ENCODE data around the gene ENPP7.

Gene ENPP7

DNA sequence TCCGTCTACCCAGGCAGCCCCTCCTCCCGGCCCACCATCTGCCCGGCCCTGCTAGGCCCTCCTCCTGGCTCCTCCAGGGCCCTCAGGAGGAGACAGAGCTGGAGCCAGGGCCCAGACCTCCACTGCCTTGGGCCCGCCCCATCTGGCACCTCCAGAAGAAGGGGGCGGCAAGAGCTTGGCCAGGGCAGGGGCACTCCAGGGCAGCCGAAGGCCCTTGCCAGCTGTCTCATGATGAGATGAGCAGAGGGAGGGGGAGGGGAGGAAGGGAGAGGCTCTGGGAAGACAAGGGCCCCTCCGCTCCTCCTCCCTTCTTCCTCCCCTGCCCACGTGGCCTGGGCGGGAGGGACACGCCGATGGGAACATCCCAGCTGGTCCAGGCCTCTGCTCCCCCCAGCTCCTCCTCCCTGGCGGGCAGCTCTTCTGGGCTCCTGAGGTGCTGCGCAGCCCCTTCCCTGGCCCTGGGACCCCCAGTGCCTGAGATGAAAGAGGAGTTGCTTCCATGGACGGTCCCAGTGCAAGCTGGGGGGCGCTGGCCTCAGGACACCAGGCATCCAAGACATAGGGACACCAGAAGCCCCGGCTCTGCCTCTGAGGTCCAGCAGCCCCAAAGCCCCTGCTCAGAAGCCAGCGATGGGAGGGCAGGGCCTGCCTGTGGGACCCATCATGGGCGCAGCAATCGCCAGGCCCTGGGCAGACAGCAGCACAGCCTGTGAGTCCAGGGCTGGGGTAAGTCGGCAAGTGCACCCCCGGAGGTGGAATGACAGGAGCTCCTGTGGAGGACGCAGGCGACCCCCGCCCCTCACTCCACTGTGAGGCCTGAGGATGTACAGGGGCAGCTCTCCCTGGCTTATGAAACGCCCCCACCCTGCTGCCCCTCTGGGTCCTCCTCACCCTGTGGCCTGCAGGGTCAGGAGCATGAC, 23.6 kb upstream of the ENPP7 start:
- H3K4me3 ChIP-seq (ENCODE audit: low read depth, low read length): no peak overlapping the region
- DNase-seq (ENCODE audit: low read depth): no peak
- TF ChIP-seq MYC (IDR thresholded peaks at IDR 0.05; ENCODE audit: low read depth, low read length) (no peak), POLR2A (IDR thresholded peaks at IDR 0.05; ENCODE audit: extremely low read depth, insufficient read length) (no peak)

DNA sequence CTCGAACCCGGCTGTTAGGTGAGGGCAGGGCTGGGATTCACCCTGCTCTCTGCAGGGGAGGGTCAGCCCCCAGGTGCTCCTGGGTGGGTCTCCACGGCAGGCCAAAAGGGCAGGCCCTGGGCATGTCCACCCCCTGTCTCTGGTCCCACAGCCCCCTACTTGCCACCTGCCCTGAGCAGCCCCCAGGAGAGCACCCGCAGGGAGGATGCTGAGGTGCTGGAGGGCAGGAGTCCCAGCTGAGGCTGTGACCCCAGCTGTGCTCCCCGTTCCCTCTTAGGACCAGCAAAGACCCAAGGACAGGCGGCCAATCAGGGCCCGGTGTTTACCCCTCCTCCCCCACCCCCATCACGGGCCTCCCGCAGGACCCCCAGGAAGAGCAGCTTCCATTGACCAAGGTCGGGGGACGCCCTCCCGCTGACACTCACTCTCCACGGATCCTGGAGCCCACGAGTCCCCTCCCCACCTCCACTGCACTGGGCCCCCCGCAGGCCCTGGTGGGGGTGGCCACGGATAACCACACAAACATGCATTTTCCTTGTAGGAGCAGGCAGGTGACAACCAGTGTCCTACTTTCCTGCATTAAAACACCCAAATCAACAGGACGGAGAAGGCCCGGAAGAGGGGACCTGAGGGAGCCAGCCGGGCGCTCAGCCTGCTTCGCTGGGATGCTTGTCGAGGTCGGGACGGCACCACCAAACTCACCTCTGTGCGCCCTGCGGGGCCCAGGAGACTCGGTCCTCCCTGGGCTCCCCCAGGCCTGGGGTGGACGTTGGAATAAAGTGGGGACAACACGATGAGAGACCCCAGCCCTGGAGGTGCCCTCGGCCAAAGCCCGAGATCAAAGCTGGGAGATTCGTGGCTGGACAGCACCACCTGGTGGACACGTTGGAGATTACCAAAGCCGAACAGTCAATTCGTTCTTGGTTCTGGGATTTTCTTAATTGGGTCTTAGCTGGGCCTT, 22.5 kb upstream of the ENPP7 start:
- DNase-seq (ENCODE audit: low read depth): peak; percentile 51
- TF ChIP-seq, protein P1, sequence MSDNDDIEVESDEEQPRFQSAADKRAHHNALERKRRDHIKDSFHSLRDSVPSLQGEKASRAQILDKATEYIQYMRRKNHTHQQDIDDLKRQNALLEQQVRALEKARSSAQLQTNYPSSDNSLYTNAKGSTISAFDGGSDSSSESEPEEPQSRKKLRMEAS (IDR thresholded peaks at IDR 0.05; ENCODE audit: low read depth, low read length): no peak
- TF ChIP-seq, protein P2, sequence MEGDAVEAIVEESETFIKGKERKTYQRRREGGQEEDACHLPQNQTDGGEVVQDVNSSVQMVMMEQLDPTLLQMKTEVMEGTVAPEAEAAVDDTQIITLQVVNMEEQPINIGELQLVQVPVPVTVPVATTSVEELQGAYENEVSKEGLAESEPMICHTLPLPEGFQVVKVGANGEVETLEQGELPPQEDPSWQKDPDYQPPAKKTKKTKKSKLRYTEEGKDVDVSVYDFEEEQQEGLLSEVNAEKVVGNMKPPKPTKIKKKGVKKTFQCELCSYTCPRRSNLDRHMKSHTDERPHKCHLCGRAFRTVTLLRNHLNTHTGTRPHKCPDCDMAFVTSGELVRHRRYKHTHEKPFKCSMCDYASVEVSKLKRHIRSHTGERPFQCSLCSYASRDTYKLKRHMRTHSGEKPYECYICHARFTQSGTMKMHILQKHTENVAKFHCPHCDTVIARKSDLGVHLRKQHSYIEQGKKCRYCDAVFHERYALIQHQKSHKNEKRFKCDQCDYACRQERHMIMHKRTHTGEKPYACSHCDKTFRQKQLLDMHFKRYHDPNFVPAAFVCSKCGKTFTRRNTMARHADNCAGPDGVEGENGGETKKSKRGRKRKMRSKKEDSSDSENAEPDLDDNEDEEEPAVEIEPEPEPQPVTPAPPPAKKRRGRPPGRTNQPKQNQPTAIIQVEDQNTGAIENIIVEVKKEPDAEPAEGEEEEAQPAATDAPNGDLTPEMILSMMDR (IDR thresholded peaks at IDR 0.05; ENCODE audit: low read depth, low read length): peak; percentile 51
- no peak overlapping the region for H3K4me3 ChIP-seq (ENCODE audit: low read depth, low read length)

DNA sequence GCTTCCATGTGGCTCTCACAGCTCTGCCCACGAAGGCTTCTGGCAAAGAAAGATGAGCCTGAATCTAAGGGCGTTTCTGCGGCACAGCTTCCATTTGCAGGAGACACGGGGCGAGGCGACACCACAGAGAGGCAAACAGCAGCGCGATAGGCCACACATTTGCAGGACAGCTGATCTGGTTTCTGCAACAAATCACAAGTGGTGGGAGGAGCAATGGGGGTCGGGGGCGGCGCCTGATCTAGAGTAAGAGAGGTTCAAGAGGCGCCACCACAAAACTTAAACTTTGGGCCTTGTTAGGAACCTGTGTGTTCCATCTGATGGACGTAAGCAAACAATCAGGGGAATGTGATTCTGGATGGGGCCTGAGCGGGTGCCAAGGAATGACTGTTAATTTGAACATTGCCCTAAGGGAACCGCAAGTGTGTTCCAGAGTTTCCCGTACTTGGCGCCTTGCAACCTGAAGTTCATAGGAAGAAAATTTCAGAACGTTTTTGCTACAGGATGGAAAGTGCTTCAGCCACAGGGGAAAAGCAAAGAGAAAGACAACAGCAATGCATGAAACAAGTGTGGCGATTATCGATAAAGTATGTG, 18.9 kb upstream of the ENPP7 start:
- H3K4me3 ChIP-seq (ENCODE audit: low read depth, low read length): no peak overlapping the region
- TF ChIP-seq, protein P2 (IDR thresholded peaks at IDR 0.05; ENCODE audit: low read depth, low read length): no peak
- TF ChIP-seq MYC (IDR thresholded peaks at IDR 0.05; ENCODE audit: low read depth, low read length): no peak
- DNase-seq (ENCODE audit: low read depth): no peak

DNA sequence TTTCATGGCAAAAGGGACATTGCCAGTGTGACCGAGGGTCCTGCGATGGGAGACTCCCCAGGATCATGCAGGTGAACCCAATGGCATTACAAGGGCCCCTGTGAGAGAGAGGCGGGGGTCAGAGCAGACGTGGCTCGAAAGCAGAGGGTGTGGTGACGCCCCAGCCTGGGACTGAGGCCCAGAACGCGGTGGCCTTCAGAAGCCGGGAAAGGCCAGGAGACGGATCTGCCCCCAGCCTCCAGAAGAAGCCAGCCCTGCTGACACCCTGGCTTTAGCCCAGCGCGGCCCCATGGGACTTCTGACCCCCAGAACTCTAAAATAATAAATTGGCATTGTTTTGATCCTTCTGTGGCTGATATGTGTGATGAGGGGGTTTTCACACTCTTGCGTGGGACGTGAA, 17.4 kb upstream of the ENPP7 start:
- no peak overlapping the region for H3K4me3 ChIP-seq (ENCODE audit: low read depth, low read length)
- TF ChIP-seq, protein P1 (IDR thresholded peaks at IDR 0.05; ENCODE audit: low read depth, low read length): no peak
- no peak for TF ChIP-seq POLR2A (IDR thresholded peaks at IDR 0.05; ENCODE audit: extremely low read depth, insufficient read length)
- no peak for TF ChIP-seq MYC (IDR thresholded peaks at IDR 0.05; ENCODE audit: low read depth, low read length)
- TF ChIP-seq, protein P2 (IDR thresholded peaks at IDR 0.05; ENCODE audit: low read depth, low read length): no peak
- DNase-seq (ENCODE audit: low read depth): no peak

GRCh38 chr17:79714176-79715097, 16.3 kb upstream of the ENPP7 start:
- TF ChIP-seq, protein P1 (IDR thresholded peaks at IDR 0.05; ENCODE audit: low read depth, low read length): no peak
- TF ChIP-seq MYC (IDR thresholded peaks at IDR 0.05; ENCODE audit: low read depth, low read length) (no peak), POLR2A (IDR thresholded peaks at IDR 0.05; ENCODE audit: extremely low read depth, insufficient read length) (no peak)
- TF ChIP-seq, protein P2 (IDR thresholded peaks at IDR 0.05; ENCODE audit: low read depth, low read length): no peak
- H3K4me3 ChIP-seq (ENCODE audit: low read depth, low read length): no peak overlapping the region
- DNase-seq (ENCODE audit: low read depth): no peak

Data from NB4 (cell line).